ENCODE results near the gene MAGI2.

GRCh38 chr7:79180533-79180932 is 272.9 kb downstream of the MAGI2 start:
- TF ChIP-seq CTCF (IDR thresholded peaks at IDR 0.05; ENCODE audit: low read depth, low read length, missing input control) (no peak), JUND (IDR thresholded peaks at IDR 0.05) (no peak)

Data from liver (tissue), 3 donors.